Measurements from ENCODE around the gene ACKR4. TPM values are rescaled to one million over a fixed set of nuclear protein-coding genes. Genes with fewer than 3 reads are reported as not detected.

The ACKR4 gene
- total and polyA plus RNA-seq, 2 experiments from 2014 or later = 0.26 TPM; not detected in 1

DNA sequence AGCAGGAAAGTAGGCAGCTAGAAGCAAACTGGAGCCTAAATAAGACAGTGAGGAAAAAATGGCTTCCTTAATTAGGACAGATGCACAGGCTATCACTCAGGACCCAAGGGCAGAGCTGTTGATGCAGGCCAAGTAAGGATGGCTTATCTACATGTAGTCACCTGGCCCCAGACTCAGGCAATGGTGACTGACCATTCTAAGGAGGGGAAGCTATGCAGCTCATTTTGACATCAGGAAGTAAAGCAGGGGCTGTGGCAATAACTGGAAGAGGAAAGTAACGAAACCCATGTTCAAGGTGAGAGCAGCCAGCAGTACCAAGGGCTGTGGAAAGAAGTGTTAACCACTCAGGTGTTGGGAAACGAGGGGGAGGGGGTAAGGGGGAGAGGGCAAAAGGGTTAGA is 46.3 kb downstream of the ACKR4 start:
- no peak overlapping the region for H3K4me3 Mint-ChIP-seq
- H3K4me1 ChIP-seq (ENCODE audit: insufficient read depth) = no peaks in the 10 kb centered on the region
- no peaks in the 10 kb centered on the region for H3K36me3 ChIP-seq (ENCODE audit: insufficient read depth)
- TF ChIP-seq, protein P1, sequence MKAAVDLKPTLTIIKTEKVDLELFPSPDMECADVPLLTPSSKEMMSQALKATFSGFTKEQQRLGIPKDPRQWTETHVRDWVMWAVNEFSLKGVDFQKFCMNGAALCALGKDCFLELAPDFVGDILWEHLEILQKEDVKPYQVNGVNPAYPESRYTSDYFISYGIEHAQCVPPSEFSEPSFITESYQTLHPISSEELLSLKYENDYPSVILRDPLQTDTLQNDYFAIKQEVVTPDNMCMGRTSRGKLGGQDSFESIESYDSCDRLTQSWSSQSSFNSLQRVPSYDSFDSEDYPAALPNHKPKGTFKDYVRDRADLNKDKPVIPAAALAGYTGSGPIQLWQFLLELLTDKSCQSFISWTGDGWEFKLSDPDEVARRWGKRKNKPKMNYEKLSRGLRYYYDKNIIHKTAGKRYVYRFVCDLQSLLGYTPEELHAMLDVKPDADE (IDR thresholded peaks at IDR 0.05) = no peak
- no peak for TF ChIP-seq STAT1 (IDR thresholded peaks at IDR 0.05; ENCODE audit: unreplicated experiment)
- no peak for TF ChIP-seq JUNB (IDR thresholded peaks at IDR 0.05; ENCODE audit: unreplicated experiment)
- no peak for TF ChIP-seq ZNF331 (CRISPR knock-in tag; IDR thresholded peaks at IDR 0.05; ENCODE audit: low read depth)
- no peak for TF ChIP-seq NANOG (IDR thresholded peaks at IDR 0.05; ENCODE audit: borderline replicate concordance)
- TF ChIP-seq CREB1 (CRISPR knock-in tag; IDR thresholded peaks at IDR 0.05; ENCODE audit: low read depth) = no peak
- TF ChIP-seq EZH2 (IDR thresholded peaks at IDR 0.05; ENCODE audit: low read depth, unreplicated experiment) = no peak
- TF ChIP-seq EZH2phosphoT487 (IDR thresholded peaks at IDR 0.05; ENCODE audit: unreplicated experiment) = no peak
- no peak for TF ChIP-seq POLR2AphosphoS5 (IDR thresholded peaks at IDR 0.05; ENCODE audit: low read depth)
- TF ChIP-seq ZNF114 (CRISPR knock-in tag; IDR thresholded peaks at IDR 0.05) = no peak
- TF ChIP-seq, protein P2, sequence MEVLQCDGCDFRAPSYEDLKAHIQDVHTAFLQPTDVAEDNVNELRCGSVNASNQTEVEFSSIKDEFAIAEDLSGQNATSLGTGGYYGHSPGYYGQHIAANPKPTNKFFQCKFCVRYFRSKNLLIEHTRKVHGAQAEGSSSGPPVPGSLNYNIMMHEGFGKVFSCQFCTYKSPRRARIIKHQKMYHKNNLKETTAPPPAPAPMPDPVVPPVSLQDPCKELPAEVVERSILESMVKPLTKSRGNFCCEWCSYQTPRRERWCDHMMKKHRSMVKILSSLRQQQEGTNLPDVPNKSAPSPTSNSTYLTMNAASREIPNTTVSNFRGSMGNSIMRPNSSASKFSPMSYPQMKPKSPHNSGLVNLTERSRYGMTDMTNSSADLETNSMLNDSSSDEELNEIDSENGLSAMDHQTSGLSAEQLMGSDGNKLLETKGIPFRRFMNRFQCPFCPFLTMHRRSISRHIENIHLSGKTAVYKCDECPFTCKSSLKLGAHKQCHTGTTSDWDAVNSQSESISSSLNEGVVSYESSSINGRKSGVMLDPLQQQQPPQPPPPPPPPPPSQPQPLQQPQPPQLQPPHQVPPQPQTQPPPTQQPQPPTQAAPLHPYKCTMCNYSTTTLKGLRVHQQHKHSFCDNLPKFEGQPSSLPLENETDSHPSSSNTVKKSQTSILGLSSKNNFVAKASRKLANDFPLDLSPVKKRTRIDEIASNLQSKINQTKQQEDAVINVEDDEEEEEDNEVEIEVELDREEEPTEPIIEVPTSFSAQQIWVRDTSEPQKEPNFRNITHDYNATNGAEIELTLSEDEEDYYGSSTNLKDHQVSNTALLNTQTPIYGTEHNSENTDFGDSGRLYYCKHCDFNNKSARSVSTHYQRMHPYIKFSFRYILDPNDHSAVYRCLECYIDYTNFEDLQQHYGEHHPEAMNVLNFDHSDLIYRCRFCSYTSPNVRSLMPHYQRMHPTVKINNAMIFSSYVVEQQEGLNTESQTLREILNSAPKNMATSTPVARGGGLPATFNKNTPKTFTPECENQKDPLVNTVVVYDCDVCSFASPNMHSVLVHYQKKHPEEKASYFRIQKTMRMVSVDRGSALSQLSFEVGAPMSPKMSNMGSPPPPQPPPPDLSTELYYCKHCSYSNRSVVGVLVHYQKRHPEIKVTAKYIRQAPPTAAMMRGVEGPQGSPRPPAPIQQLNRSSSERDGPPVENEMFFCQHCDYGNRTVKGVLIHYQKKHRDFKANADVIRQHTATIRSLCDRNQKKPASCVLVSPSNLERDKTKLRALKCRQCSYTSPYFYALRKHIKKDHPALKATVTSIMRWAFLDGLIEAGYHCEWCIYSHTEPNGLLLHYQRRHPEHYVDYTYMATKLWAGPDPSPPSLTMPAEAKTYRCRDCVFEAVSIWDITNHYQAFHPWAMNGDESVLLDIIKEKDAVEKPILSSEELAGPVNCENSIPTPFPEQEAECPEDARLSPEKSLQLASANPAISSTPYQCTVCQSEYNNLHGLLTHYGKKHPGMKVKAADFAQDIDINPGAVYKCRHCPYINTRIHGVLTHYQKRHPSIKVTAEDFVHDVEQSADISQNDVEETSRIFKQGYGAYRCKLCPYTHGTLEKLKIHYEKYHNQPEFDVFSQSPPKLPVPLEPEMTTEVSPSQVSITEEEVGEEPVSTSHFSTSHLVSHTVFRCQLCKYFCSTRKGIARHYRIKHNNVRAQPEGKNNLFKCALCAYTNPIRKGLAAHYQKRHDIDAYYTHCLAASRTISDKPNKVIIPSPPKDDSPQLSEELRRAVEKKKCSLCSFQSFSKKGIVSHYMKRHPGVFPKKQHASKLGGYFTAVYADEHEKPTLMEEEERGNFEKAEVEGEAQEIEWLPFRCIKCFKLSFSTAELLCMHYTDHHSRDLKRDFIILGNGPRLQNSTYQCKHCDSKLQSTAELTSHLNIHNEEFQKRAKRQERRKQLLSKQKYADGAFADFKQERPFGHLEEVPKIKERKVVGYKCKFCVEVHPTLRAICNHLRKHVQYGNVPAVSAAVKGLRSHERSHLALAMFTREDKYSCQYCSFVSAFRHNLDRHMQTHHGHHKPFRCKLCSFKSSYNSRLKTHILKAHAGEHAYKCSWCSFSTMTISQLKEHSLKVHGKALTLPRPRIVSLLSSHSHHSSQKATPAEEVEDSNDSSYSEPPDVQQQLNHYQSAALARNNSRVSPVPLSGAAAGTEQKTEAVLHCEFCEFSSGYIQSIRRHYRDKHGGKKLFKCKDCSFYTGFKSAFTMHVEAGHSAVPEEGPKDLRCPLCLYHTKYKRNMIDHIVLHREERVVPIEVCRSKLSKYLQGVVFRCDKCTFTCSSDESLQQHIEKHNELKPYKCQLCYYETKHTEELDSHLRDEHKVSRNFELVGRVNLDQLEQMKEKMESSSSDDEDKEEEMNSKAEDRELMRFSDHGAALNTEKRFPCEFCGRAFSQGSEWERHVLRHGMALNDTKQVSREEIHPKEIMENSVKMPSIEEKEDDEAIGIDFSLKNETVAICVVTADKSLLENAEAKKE (CRISPR knock-in tag; IDR thresholded peaks at IDR 0.05) = no peak
- TF ChIP-seq, protein P3, sequence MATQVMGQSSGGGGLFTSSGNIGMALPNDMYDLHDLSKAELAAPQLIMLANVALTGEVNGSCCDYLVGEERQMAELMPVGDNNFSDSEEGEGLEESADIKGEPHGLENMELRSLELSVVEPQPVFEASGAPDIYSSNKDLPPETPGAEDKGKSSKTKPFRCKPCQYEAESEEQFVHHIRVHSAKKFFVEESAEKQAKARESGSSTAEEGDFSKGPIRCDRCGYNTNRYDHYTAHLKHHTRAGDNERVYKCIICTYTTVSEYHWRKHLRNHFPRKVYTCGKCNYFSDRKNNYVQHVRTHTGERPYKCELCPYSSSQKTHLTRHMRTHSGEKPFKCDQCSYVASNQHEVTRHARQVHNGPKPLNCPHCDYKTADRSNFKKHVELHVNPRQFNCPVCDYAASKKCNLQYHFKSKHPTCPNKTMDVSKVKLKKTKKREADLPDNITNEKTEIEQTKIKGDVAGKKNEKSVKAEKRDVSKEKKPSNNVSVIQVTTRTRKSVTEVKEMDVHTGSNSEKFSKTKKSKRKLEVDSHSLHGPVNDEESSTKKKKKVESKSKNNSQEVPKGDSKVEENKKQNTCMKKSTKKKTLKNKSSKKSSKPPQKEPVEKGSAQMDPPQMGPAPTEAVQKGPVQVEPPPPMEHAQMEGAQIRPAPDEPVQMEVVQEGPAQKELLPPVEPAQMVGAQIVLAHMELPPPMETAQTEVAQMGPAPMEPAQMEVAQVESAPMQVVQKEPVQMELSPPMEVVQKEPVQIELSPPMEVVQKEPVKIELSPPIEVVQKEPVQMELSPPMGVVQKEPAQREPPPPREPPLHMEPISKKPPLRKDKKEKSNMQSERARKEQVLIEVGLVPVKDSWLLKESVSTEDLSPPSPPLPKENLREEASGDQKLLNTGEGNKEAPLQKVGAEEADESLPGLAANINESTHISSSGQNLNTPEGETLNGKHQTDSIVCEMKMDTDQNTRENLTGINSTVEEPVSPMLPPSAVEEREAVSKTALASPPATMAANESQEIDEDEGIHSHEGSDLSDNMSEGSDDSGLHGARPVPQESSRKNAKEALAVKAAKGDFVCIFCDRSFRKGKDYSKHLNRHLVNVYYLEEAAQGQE (IDR thresholded peaks at IDR 0.05; ENCODE audit: unreplicated experiment) = no peak
- TF ChIP-seq, protein P4, sequence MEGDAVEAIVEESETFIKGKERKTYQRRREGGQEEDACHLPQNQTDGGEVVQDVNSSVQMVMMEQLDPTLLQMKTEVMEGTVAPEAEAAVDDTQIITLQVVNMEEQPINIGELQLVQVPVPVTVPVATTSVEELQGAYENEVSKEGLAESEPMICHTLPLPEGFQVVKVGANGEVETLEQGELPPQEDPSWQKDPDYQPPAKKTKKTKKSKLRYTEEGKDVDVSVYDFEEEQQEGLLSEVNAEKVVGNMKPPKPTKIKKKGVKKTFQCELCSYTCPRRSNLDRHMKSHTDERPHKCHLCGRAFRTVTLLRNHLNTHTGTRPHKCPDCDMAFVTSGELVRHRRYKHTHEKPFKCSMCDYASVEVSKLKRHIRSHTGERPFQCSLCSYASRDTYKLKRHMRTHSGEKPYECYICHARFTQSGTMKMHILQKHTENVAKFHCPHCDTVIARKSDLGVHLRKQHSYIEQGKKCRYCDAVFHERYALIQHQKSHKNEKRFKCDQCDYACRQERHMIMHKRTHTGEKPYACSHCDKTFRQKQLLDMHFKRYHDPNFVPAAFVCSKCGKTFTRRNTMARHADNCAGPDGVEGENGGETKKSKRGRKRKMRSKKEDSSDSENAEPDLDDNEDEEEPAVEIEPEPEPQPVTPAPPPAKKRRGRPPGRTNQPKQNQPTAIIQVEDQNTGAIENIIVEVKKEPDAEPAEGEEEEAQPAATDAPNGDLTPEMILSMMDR (conservative IDR thresholded peaks at IDR 0.05; ENCODE audit: low read depth in 2 of 2) = no peak
- H4K20me1 ChIP-seq (replicated peaks; ENCODE audit: insufficient read depth) = no peaks in the 10 kb centered on the region
- no peaks in the 10 kb centered on the region for H3K9me3 Mint-ChIP-seq
- no peak overlapping the region for H3K27ac ChIP-seq (ENCODE audit: low read depth)
- no peaks in the 10 kb centered on the region for H3K79me2 ChIP-seq (replicated peaks; ENCODE audit: insufficient read depth)
- H3K27me3 ChIP-seq (ENCODE audit: insufficient read depth) = no peaks in the 10 kb centered on the region
- no peaks in the 10 kb centered on the region for H3F3A ChIP-seq (replicated peaks; ENCODE audit: low read depth)
- H3K27ac Mint-ChIP-seq = no peak overlapping the region
- peaks cover 2% of the 10 kb centered on the region for H3K27me3 Mint-ChIP-seq (ENCODE audit: insufficient read depth, low read depth, poor library complexity)
- H3K9me2 ChIP-seq (ENCODE audit: insufficient read depth) = no peaks in the 10 kb centered on the region
- DNase-seq (ENCODE audit: low spot score) (no peak), ATAC-seq (no peak)
- H3K36me3 Mint-ChIP-seq (ENCODE audit: low read depth) = no peaks in the 10 kb centered on the region
- no peak overlapping the region for H3K4me3 ChIP-seq
- H2AFZ ChIP-seq = no peak overlapping the region
- no peaks in the 10 kb centered on the region for H3K4me1 Mint-ChIP-seq
- H3K4me2 ChIP-seq = no peak overlapping the region
